ENCODE data around the gene OTUB1.
"Not testable (repeated sequence)": the region's sequence is repeated elsewhere in the genome, so short reads cannot be mapped to it uniquely, and the experiment has no call there.

The OTUB1 gene

GRCh38 chr11:63986156-63986931 is at the start of gene OTUB1:
TSS of gene OTUB1 (plus strand) at chr11:63986438. CDS start at chr11:63986457, 19 bp downstream.
- peak; percentile 96 for DNase-seq

- DNase-seq, result peak; percentile 47
These were observed 48.3 kb upstream of the OTUB1 start for GRCh38 chr11:63937713-63938478.

GRCh38 chr11:63938479-63939396 is 47.5 kb upstream of the OTUB1 start, which contains the start of gene NAA40:
TSS of gene NAA40 (plus strand) at chr11:63939002. CDS start at chr11:63939097, 95 bp downstream.
- peak; percentile 97 for DNase-seq

- peak; percentile 37 for DNase-seq
These were observed 46.8 kb upstream of the OTUB1 start for GRCh38 chr11:63939397-63939891.

- no peak for DNase-seq
These were observed 45.5 kb upstream of the OTUB1 start for GRCh38 chr11:63940786-63941185.

GRCh38 chr11:63941901-63942300 is 44.3 kb upstream of the OTUB1 start:
- no peak for DNase-seq

GRCh38 chr11:63942803-63943202 is 43.4 kb upstream of the OTUB1 start:
- DNase-seq, result no peak

- no peak for DNase-seq
These were observed 41.3 kb upstream of the OTUB1 start for GRCh38 chr11:63944987-63945386.

- peak; percentile 63 for DNase-seq
These were observed 40.6 kb upstream of the OTUB1 start for GRCh38 chr11:63945477-63946163.

- no peak for DNase-seq
These were observed 34.3 kb upstream of the OTUB1 start for GRCh38 chr11:63951779-63952536.

GRCh38 chr11:63952570-63952969 is 33.7 kb upstream of the OTUB1 start:
- DNase-seq, result no peak

GRCh38 chr11:63958008-63958407 is 28.2 kb upstream of the OTUB1 start:
- no peak for DNase-seq

GRCh38 chr11:63961608-63962412 is 24.4 kb upstream of the OTUB1 start:
- DNase-seq, result peak; percentile 27

- not testable (repeated sequence) for DNase-seq
These were observed 22.3 kb upstream of the OTUB1 start for GRCh38 chr11:63963895-63964294.

GRCh38 chr11:63966444-63966843 is 19.8 kb upstream of the OTUB1 start:
- DNase-seq, result no peak

- no peak for DNase-seq
These were observed 16.8 kb upstream of the OTUB1 start for GRCh38 chr11:63969461-63969860.

GRCh38 chr11:63970902-63971301 is 15.3 kb upstream of the OTUB1 start:
- DNase-seq, result no peak

GRCh38 chr11:63973912-63974258 is 12.4 kb upstream of the OTUB1 start:
- DNase-seq, result not testable (repeated sequence)

- DNase-seq, result peak; percentile 100
These were observed 11.7 kb upstream of the OTUB1 start, which contains the start of gene COX8A for GRCh38 chr11:63974259-63975143. TSS of gene COX8A (plus strand) at chr11:63974620. CDS start at chr11:63974681, 61 bp downstream.
